Lower lobe of right lung (tissue), 2 donors: ENCODE measurements around the gene MACROH2A1. TPM values are rescaled to one million over a fixed set of nuclear protein-coding genes. Genes with fewer than 3 reads are reported as not detected.

Experiments used
- ATAC-seq, 2 donors: fragments of 200-7000 bp; cut with Tn5 transposase; one replicate each; pipeline ENCODE4 v1.9.1; 2020 to 2022; ENCODE audit warnings: mild to moderate bottlenecking in 2 of 2, moderate library complexity in 2 of 2
- DNase-seq: peaks from one replicate; pipeline ENCODE4 v3.0.0-alpha.2; 2020
- H3K27ac ChIP-seq: fragments of 200-600 bp; one replicate; pipeline ENCODE4 v1.8.0; 2022
- H3K27me3 ChIP-seq: fragments of 200-600 bp; one replicate; pipeline ENCODE4 v1.8.0; 2022; ENCODE audit warnings: low read depth
- H3K36me3 ChIP-seq: fragments of 200-600 bp; one replicate; pipeline ENCODE4 v1.8.0; 2022; ENCODE audit warnings: mild to moderate bottlenecking
- H3K4me1 ChIP-seq: fragments of 200-600 bp; one replicate; pipeline ENCODE4 v1.8.0; 2022
- H3K4me3 ChIP-seq: fragments of 200-600 bp; one replicate; pipeline ENCODE4 v1.8.0; 2022; ENCODE audit warnings: mild to moderate bottlenecking
- H3K9me3 ChIP-seq: fragments of 200-600 bp; one replicate; pipeline ENCODE4 v1.8.0; 2022
- CTCF ChIP-seq: fragments of 200-600 bp; IDR thresholded peaks from one replicate; pipeline ENCODE4 v1.8.0; 2022; ENCODE audit warnings: antibody characterized with exemption, mild to moderate bottlenecking
- intact Hi-C: fragments of 100-400 bp; cut with DNase I; formaldehyde crosslinking; loops from one replicate; pipeline ENCODE4 v1.11.0; 2022
- total RNA-seq: library from RNA; stranded (reverse); fragmentation: NEBNext Ultra II Directional; extraction: Animal tissue kit (Norgen Biotek cat#: 25700); gene quantifications from one replicate; pipeline ENCODE4 v1.2.1, GENCODE V29; 2021
- donor health status: DM: no; HTN: yes; CAD: no; lungs with severe emphysema.

Gene MACROH2A1
- total RNA-seq, 1 donor from 2014 or later = 258 TPM

GRCh38 chr5:135326296-135327254 is 72.5 kb downstream of the MACROH2A1 start:
- H3K4me1 ChIP-seq = no peaks in the 10 kb centered on the region
- DNase-seq (no peak), ATAC-seq (no peak)
- no peak overlapping the region for H3K4me3 ChIP-seq
- TF ChIP-seq CTCF = no peak
- intact Hi-C loops = no loop called here
- H3K36me3 ChIP-seq = peaks cover 14% of the 10 kb centered on the region
- H3K27me3 ChIP-seq = no peaks in the 10 kb centered on the region
- no peaks in the 10 kb centered on the region for H3K9me3 ChIP-seq
- H3K27ac ChIP-seq = no peak overlapping the region

GRCh38 chr5:135324897-135325650 is 74.0 kb downstream of the MACROH2A1 start:
- ATAC-seq (no peak), DNase-seq (no peak)
- H3K4me3 ChIP-seq = no peak overlapping the region
- no peaks in the 10 kb centered on the region for H3K27me3 ChIP-seq
- intact Hi-C loops = no loop called here
- no peaks in the 10 kb centered on the region for H3K4me1 ChIP-seq
- H3K36me3 ChIP-seq = peaks cover 5% of the 10 kb centered on the region
- H3K27ac ChIP-seq = no peak overlapping the region
- TF ChIP-seq CTCF = no peak
- no peaks in the 10 kb centered on the region for H3K9me3 ChIP-seq

- Histone ChIP-seq H3K4me1 (no peaks in the 10 kb centered on the region), H3K9me3 (no peaks in the 10 kb centered on the region), H3K36me3 (no peaks in the 10 kb centered on the region), H3K4me3 (no peak overlapping the region), H3K27ac (no peak overlapping the region), H3K27me3 (no peaks in the 10 kb centered on the region)
- no peak for ATAC-seq
- no peak for DNase-seq
- intact Hi-C loops = no loop called here
- no peak for TF ChIP-seq CTCF
Observed at GRCh38 chr5:135324160-135324559, 74.9 kb downstream of the MACROH2A1 start.

GRCh38 chr5:135323701-135324132 is 75.3 kb downstream of the MACROH2A1 start:
- H3K27ac ChIP-seq = no peak overlapping the region
- intact Hi-C loops = no loop called here
- no peaks in the 10 kb centered on the region for H3K9me3 ChIP-seq
- no peaks in the 10 kb centered on the region for H3K36me3 ChIP-seq
- H3K27me3 ChIP-seq = no peaks in the 10 kb centered on the region
- DNase-seq (no peak), ATAC-seq (no peak)
- no peak overlapping the region for H3K4me3 ChIP-seq
- no peaks in the 10 kb centered on the region for H3K4me1 ChIP-seq
- TF ChIP-seq CTCF = no peak

- Histone ChIP-seq H3K4me1 (no peaks in the 10 kb centered on the region), H3K27ac (no peak overlapping the region), H3K36me3 (no peaks in the 10 kb centered on the region), H3K4me3 (no peak overlapping the region), H3K9me3 (no peaks in the 10 kb centered on the region), H3K27me3 (no peaks in the 10 kb centered on the region)
- ATAC-seq (no peak), DNase-seq (no peak)
- intact Hi-C loops = no loop called here
- no peak for TF ChIP-seq CTCF
Observed at GRCh38 chr5:135323227-135323626, 75.8 kb downstream of the MACROH2A1 start.
